H9 (cell line): ENCODE measurements around the gene CCDC92. TPM values are rescaled to one million over a fixed set of nuclear protein-coding genes. Genes with fewer than 3 reads are reported as not detected.

Source experiments
- DNase-seq: peaks from one replicate; pipeline ENCODE4 v3.0.0-alpha.2; 2017
- H2AFZ ChIP-seq: one replicate; pipeline ENCODE4 v1.6.1; 2013; ENCODE audit warnings: mild to moderate bottlenecking, low read length, control low read depth, moderate library complexity
- H2AK5ac ChIP-seq: 2 replicates; pipeline ENCODE4 v1.6.1; 2013; ENCODE audit warnings: low read length, control low read depth, mixed read lengths; ENCODE audit not compliant: insufficient read length
- H2BK120ac ChIP-seq: one replicate; pipeline ENCODE4 v1.6.1; 2013; ENCODE audit warnings: low read depth, mild to moderate bottlenecking, low read length, control low read depth, inconsistent platforms; ENCODE audit not compliant: poor library complexity, severe bottlenecking
- H2BK12ac ChIP-seq: 2 replicates; pipeline ENCODE4 v1.6.1; 2013; ENCODE audit warnings: low read length, control low read depth, mixed read lengths, low read depth; ENCODE audit not compliant: insufficient read length
- H2BK15ac ChIP-seq: 2 replicates; pipeline ENCODE4 v1.6.1; 2013; ENCODE audit warnings: low read depth, low read length, control low read depth
- H2BK20ac ChIP-seq: one replicate; pipeline ENCODE4 v1.6.1; 2013; ENCODE audit warnings: low read depth, mild to moderate bottlenecking, low read length, control low read depth, inconsistent platforms; ENCODE audit not compliant: poor library complexity, severe bottlenecking
- H2BK5ac ChIP-seq: 2 replicates; pipeline ENCODE4 v1.6.1; 2013; ENCODE audit warnings: low read length, control low read depth, mixed read lengths; ENCODE audit not compliant: insufficient read length
- H3K14ac ChIP-seq: 2 replicates; pipeline ENCODE4 v1.6.1; 2013; ENCODE audit warnings: low read length, control low read depth; ENCODE audit not compliant: insufficient read depth
- H3K18ac ChIP-seq: 2 replicates; pipeline ENCODE4 v1.6.1; 2013; ENCODE audit warnings: low read depth, mild to moderate bottlenecking, mixed read lengths, low read length, control low read depth; ENCODE audit not compliant: insufficient read length
- H3K23ac ChIP-seq: 2 replicates; pipeline ENCODE4 v1.6.1; 2013; ENCODE audit warnings: low read length, control low read depth, mixed read lengths, low read depth; ENCODE audit not compliant: insufficient read length
- H3K23me2 ChIP-seq: 2 replicates; pipeline ENCODE4 v1.6.1; 2013; ENCODE audit warnings: low read depth, mild to moderate bottlenecking, mixed read lengths, low read length, control low read depth; ENCODE audit not compliant: insufficient read length, poor library complexity, severe bottlenecking
- H3K27ac ChIP-seq: 2 replicates; pipeline ENCODE4 v1.5.1; 2013; ENCODE audit warnings: low read length, control low read depth, mixed read lengths, low read depth; ENCODE audit not compliant: insufficient read length
- H3K27me3 ChIP-seq: 2 replicates; pipeline ENCODE4 v1.6.1; 2013; ENCODE audit warnings: low read length, control low read depth, inconsistent platforms; ENCODE audit not compliant: insufficient read depth
- H3K4ac ChIP-seq: 2 replicates; pipeline ENCODE4 v1.6.1; 2013; ENCODE audit warnings: low read depth, mild to moderate bottlenecking, control low read depth, inconsistent platforms, low read length, moderate library complexity
- H3K4me1 ChIP-seq: 2 replicates; pipeline ENCODE4 v1.6.1; 2013; ENCODE audit warnings: low read length, control low read depth, inconsistent platforms; ENCODE audit not compliant: insufficient read depth
- H3K4me2 ChIP-seq: 2 replicates; pipeline ENCODE4 v1.6.1; 2013; ENCODE audit warnings: low read length, control low read depth, mixed read lengths; ENCODE audit not compliant: insufficient read length, insufficient read depth
- H3K56ac ChIP-seq: 2 replicates; pipeline ENCODE4 v1.6.1; 2013; ENCODE audit warnings: low read depth, mild to moderate bottlenecking, mixed read lengths, low read length, control low read depth; ENCODE audit not compliant: insufficient read length
- H3K79me1 ChIP-seq: 2 replicates; pipeline ENCODE4 v1.6.1; 2013; ENCODE audit warnings: low read depth, mild to moderate bottlenecking, moderate library complexity, low read length, control low read depth, inconsistent platforms; ENCODE audit not compliant: insufficient read depth, poor library complexity, severe bottlenecking
- H3K79me2 ChIP-seq: 2 replicates; pipeline ENCODE4 v1.6.1; 2013; ENCODE audit warnings: low read length, control low read depth, inconsistent platforms; ENCODE audit not compliant: insufficient read depth
- H3K9ac ChIP-seq: 2 replicates; pipeline ENCODE4 v1.6.1; 2013; ENCODE audit warnings: low read length, control low read depth, mixed read lengths; ENCODE audit not compliant: insufficient read length; ENCODE audit errors: extremely low read depth
- H3K9me3 ChIP-seq: one replicate; pipeline ENCODE4 v1.6.1; 2013; ENCODE audit warnings: low read depth, low read length, inconsistent platforms; ENCODE audit not compliant: control insufficient read depth
- H3T11ph ChIP-seq: one replicate; pipeline ENCODE4 v1.6.1; 2013; ENCODE audit warnings: mild to moderate bottlenecking, low read length, control low read depth, inconsistent platforms
- H4K20me1 ChIP-seq: one replicate; pipeline ENCODE4 v1.6.1; 2013; ENCODE audit not compliant: control insufficient read depth, insufficient read length, insufficient read depth
- H4K5ac ChIP-seq: 2 replicates; pipeline ENCODE4 v1.6.1; 2013; ENCODE audit warnings: low read depth, mild to moderate bottlenecking, mixed read lengths, low read length, control low read depth; ENCODE audit not compliant: insufficient read length
- H4K8ac ChIP-seq: replicated peaks from 2 replicates; pipeline ENCODE4 v1.6.1; 2013; ENCODE audit warnings: low read length, control low read depth, mixed read lengths, low read depth; ENCODE audit not compliant: insufficient read length
- H4K91ac ChIP-seq: 2 replicates; pipeline ENCODE4 v1.6.1; 2013; ENCODE audit warnings: low read depth, mild to moderate bottlenecking, moderate library complexity, mixed read lengths, low read length, control low read depth; ENCODE audit not compliant: insufficient read length
- H3K27ac Mint-ChIP-seq, 3 experiments: 2 replicates in 2 of 3; 3 replicates in 1 of 3; pipeline ENCODE4 v1.8.0; 2020 to 2021; ENCODE audit warnings: mixed read lengths in 3 of 3, mild to moderate bottlenecking in 1 of 3, moderate library complexity in 1 of 3
- H3K27me3 Mint-ChIP-seq: 2 replicates; pipeline ENCODE4 v1.8.0; 2021; ENCODE audit warnings: low read depth, mild to moderate bottlenecking, moderate library complexity, mixed read lengths
- H3K36me3 Mint-ChIP-seq, 3 experiments: 2 replicates in 2 of 3; 3 replicates in 1 of 3; pipeline ENCODE4 v1.8.0; 2020 to 2021; ENCODE audit warnings: low read depth in 3 of 3, mixed read lengths in 3 of 3; ENCODE audit not compliant: insufficient read depth in 1 of 3
- H3K4me1 Mint-ChIP-seq, 2 experiments: 2 replicates each; pipeline ENCODE4 v1.8.0; 2020; ENCODE audit warnings: mixed read lengths in 2 of 2
- H3K4me3 Mint-ChIP-seq, 2 experiments: 2 replicates in 1 of 2; 3 replicates in 1 of 2; pipeline ENCODE4 v1.8.0; 2020 to 2021; ENCODE audit warnings: mild to moderate bottlenecking in 2 of 2, mixed read lengths in 2 of 2, moderate library complexity in 1 of 2
- H3K9me3 Mint-ChIP-seq, 2 experiments: 2 replicates in 1 of 2; 3 replicates in 1 of 2; pipeline ENCODE4 v1.8.0; 2020; ENCODE audit warnings: mild to moderate bottlenecking in 2 of 2, mixed read lengths in 2 of 2, moderate library complexity in 1 of 2
- WGBS: extraction: QIAGEN DNeasy Blood & Tissue Kit; methylation state at CpG from one replicate; pipeline ENCODE4 v1.1.7; 2013; ENCODE audit warnings: missing lambda C conversion rate, low lambda C conversion rate, mixed read lengths; ENCODE audit not compliant: insufficient read length; ENCODE audit errors: extremely low coverage; 5-methylcytosine and 5-hydroxymethylcytosine counted together
- total RNA-seq: library from RNA; stranded (reverse); gene quantifications from 2 replicates; pipeline ENCODE4 v1.2.1, GENCODE V29; 2021
- TF ChIP-seq, protein P1 (sequence below): fragments of 200-600 bp; sonication (generic); conservative IDR thresholded peaks from 3 replicates; pipeline ENCODE4 v1.8.0; 2021; ENCODE audit warnings: antibody characterized with exemption, mild to moderate bottlenecking

Gene CCDC92
- total RNA-seq, 1 experiment from 2014 or later: 1.3 TPM

DNA sequence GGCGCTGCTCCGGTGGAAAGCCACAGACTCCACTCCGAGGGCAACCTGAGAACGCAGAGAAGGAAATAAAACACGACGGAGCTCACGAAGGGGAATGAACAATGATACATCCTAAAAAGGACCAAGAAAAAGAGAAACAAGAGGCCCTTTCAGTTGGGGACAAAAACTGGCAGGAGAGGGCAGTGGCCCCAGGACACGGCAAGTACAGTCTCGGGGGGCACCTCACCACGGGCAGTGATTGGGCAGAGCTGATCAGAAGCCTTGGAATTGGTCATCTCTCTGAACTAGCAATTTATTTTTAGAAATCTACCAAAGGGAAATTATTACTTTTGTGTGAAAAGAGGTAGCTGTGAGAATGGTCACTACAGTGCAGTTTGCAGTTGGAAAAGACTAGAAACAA, 27.9 kb downstream of the CCDC92 start:
- Histone ChIP-seq H2BK5ac (no peak overlapping the region), H3K18ac (no peak overlapping the region), H3K27me3 (no peaks in the 10 kb centered on the region; the same call in 1 of the 2 replicates), H3K23me2 (no peaks in the 10 kb centered on the region), H4K5ac (no peak overlapping the region), H4K91ac (no peak overlapping the region), H3K14ac (no peak overlapping the region), H2AK5ac (no peak overlapping the region), H2AFZ (no peak overlapping the region), H3K27ac (no peak overlapping the region), H4K20me1 (no peaks in the 10 kb centered on the region), H3K79me2 (no peaks in the 10 kb centered on the region), H3K4ac (no peak overlapping the region), H3K9ac (no peak overlapping the region), H2BK15ac (no peak overlapping the region), H3K4me1 (no peaks in the 10 kb centered on the region), H3T11ph (no peak overlapping the region), H3K9me3 (no peaks in the 10 kb centered on the region), H3K79me1 (no peaks in the 10 kb centered on the region), H4K8ac (no peak overlapping the region), H3K4me2 (no peak overlapping the region), H2BK120ac (no peak overlapping the region), H2BK20ac (no peak overlapping the region), H2BK12ac (no peak overlapping the region), H3K56ac (no peak overlapping the region), H3K23ac (no peak overlapping the region)
- H3K9me3 Mint-ChIP-seq: peaks cover 4 to 5% of the 10 kb centered on the region in 2 experiments; a peak in 4 of 5 replicates
- TF ChIP-seq, protein P1, sequence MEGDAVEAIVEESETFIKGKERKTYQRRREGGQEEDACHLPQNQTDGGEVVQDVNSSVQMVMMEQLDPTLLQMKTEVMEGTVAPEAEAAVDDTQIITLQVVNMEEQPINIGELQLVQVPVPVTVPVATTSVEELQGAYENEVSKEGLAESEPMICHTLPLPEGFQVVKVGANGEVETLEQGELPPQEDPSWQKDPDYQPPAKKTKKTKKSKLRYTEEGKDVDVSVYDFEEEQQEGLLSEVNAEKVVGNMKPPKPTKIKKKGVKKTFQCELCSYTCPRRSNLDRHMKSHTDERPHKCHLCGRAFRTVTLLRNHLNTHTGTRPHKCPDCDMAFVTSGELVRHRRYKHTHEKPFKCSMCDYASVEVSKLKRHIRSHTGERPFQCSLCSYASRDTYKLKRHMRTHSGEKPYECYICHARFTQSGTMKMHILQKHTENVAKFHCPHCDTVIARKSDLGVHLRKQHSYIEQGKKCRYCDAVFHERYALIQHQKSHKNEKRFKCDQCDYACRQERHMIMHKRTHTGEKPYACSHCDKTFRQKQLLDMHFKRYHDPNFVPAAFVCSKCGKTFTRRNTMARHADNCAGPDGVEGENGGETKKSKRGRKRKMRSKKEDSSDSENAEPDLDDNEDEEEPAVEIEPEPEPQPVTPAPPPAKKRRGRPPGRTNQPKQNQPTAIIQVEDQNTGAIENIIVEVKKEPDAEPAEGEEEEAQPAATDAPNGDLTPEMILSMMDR: no peak
- H3K4me1 Mint-ChIP-seq: no peaks in the 10 kb centered on the region; a peak in 1 of 4 replicates
- DNase-seq: no peak
- H3K27me3 Mint-ChIP-seq: peaks cover 89% of the 10 kb centered on the region
- no peak overlapping the region for H3K27ac Mint-ChIP-seq
- H3K36me3 Mint-ChIP-seq: peaks cover 0 to 4% (median 1%) of the 10 kb centered on the region in 3 experiments; a peak in 2 of 7 replicates
- H3K4me3 Mint-ChIP-seq: no peak overlapping the region
- no CpG with 5 or more reads among the region's 10 CpGs for WGBS
